GM21717 (cell line): ENCODE results near the gene SFR1.

Source experiments
- ATAC-seq: cut with Tn5 transposase; IDR thresholded peaks from one replicate; pipeline ENCODE4 v1.9.1; 2021; ENCODE audit warnings: mild to moderate bottlenecking, moderate library complexity; ENCODE audit not compliant: unreplicated experiment

The SFR1 gene

GRCh38 chr10:104121485-104122224, at the start of gene SFR1:
Gene SFR1, plus strand, starts transcription at chr10:104122171. Its CDS starts 13 bp downstream, at chr10:104122184.
- ATAC-seq = peak; percentile 91

- ATAC-seq = no peak
These were observed 49.2 kb upstream of the SFR1 start for GRCh38 chr10:104072786-104073185.

GRCh38 chr10:104074505-104074904, 47.5 kb upstream of the SFR1 start:
- no peak for ATAC-seq

- no peak for ATAC-seq
These were observed 45.2 kb upstream of the SFR1 start for GRCh38 chr10:104076743-104077160.

- no peak for ATAC-seq
These were observed 44.7 kb upstream of the SFR1 start for GRCh38 chr10:104077247-104077646.

- no peak for ATAC-seq
These were observed 44.3 kb upstream of the SFR1 start for GRCh38 chr10:104077663-104078151.

GRCh38 chr10:104080762-104081161, 41.2 kb upstream of the SFR1 start:
- no peak for ATAC-seq

- no peak for ATAC-seq
These were observed 40.0 kb upstream of the SFR1 start for GRCh38 chr10:104081998-104082397.

- ATAC-seq = no peak
These were observed 37.4 kb upstream of the SFR1 start for GRCh38 chr10:104084482-104085142.

- ATAC-seq = no peak
These were observed 36.1 kb upstream of the SFR1 start, which contains the start of gene COL17A1 for GRCh38 chr10:104085801-104086400. Gene COL17A1, minus strand, starts transcription at chr10:104085880. Its CDS starts 5,207 bp downstream, at chr10:104080673.

- ATAC-seq = no peak
These were observed 33.7 kb upstream of the SFR1 start for GRCh38 chr10:104088239-104088638.

GRCh38 chr10:104089621-104090020, 32.4 kb upstream of the SFR1 start:
- ATAC-seq = no peak

GRCh38 chr10:104090611-104091010, 31.4 kb upstream of the SFR1 start:
- no peak for ATAC-seq

GRCh38 chr10:104092749-104093148, 29.2 kb upstream of the SFR1 start:
- ATAC-seq = no peak

GRCh38 chr10:104096692-104097091, 25.3 kb upstream of the SFR1 start:
- ATAC-seq = no peak

- no peak for ATAC-seq
These were observed 23.5 kb upstream of the SFR1 start for GRCh38 chr10:104098358-104098925.

- ATAC-seq = no peak
These were observed 22.7 kb upstream of the SFR1 start for GRCh38 chr10:104099269-104099668.

GRCh38 chr10:104099941-104100340, 22.0 kb upstream of the SFR1 start:
- ATAC-seq = no peak

- ATAC-seq = no peak
These were observed 21.2 kb upstream of the SFR1 start for GRCh38 chr10:104100795-104101194.

- no peak for ATAC-seq
These were observed 20.1 kb upstream of the SFR1 start for GRCh38 chr10:104101902-104102301.

- no peak for ATAC-seq
These were observed 18.0 kb upstream of the SFR1 start for GRCh38 chr10:104103956-104104355.
